Measurements from ENCODE around the gene BCAR3.
"Not testable (repeated sequence)": the region's sequence is repeated elsewhere in the genome, so short reads cannot be mapped to it uniquely, and the experiment has no call there.

BCAR3 gene

GRCh38 chr1:93669369-93669768 is 12.3 kb downstream of the BCAR3 start:
- no peak for DNase-seq (ENCODE audit: low read depth in 2 of 2)

- no peak for DNase-seq (ENCODE audit: low read depth in 2 of 2)
Measured at GRCh38 chr1:93668951-93669350, 12.7 kb downstream of the BCAR3 start.

- no peak for DNase-seq (ENCODE audit: low read depth in 2 of 2)
Measured at GRCh38 chr1:93668121-93668520, 13.5 kb downstream of the BCAR3 start.

- no peak for DNase-seq (ENCODE audit: low read depth in 2 of 2)
Measured at GRCh38 chr1:93667642-93668041, 14.0 kb downstream of the BCAR3 start.

- no peak for DNase-seq (ENCODE audit: low read depth in 2 of 2)
Measured at GRCh38 chr1:93666613-93667384, 14.8 kb downstream of the BCAR3 start.

- no peak for DNase-seq (ENCODE audit: low read depth in 2 of 2)
Measured at GRCh38 chr1:93665015-93665414, 16.6 kb downstream of the BCAR3 start.

GRCh38 chr1:93663208-93663614 is 18.4 kb downstream of the BCAR3 start:
- DNase-seq (ENCODE audit: low read depth in 2 of 2), result no peak

GRCh38 chr1:93662481-93663207 is 19.0 kb downstream of the BCAR3 start:
- no peak for DNase-seq (ENCODE audit: low read depth in 2 of 2)

GRCh38 chr1:93661829-93662474 is 19.7 kb downstream of the BCAR3 start:
- DNase-seq (ENCODE audit: low read depth in 2 of 2), result no peak

- DNase-seq (ENCODE audit: low read depth in 2 of 2), result not testable (repeated sequence)
Measured at GRCh38 chr1:93661341-93661740, 20.3 kb downstream of the BCAR3 start.

GRCh38 chr1:93659822-93660503 is 21.7 kb downstream of the BCAR3 start:
- DNase-seq (ENCODE audit: low read depth in 2 of 2), result no peak

GRCh38 chr1:93658188-93658587 is 23.4 kb downstream of the BCAR3 start:
- no peak for DNase-seq (ENCODE audit: low read depth in 2 of 2)

GRCh38 chr1:93656491-93656890 is 25.1 kb downstream of the BCAR3 start:
- no peak for DNase-seq (ENCODE audit: low read depth in 2 of 2)

- DNase-seq (ENCODE audit: low read depth in 2 of 2), result no peak
Measured at GRCh38 chr1:93653656-93654055, 28.0 kb downstream of the BCAR3 start.

- no peak for DNase-seq (ENCODE audit: low read depth in 2 of 2)
Measured at GRCh38 chr1:93652323-93652949, 29.2 kb downstream of the BCAR3 start.

- no peak for DNase-seq (ENCODE audit: low read depth in 2 of 2)
Measured at GRCh38 chr1:93651695-93652094, 29.9 kb downstream of the BCAR3 start.

GRCh38 chr1:93650159-93650558 is 31.5 kb downstream of the BCAR3 start:
- not testable (repeated sequence) for DNase-seq (ENCODE audit: low read depth in 2 of 2)

GRCh38 chr1:93649231-93649630 is 32.4 kb downstream of the BCAR3 start:
- no peak for DNase-seq (ENCODE audit: low read depth in 2 of 2)

GRCh38 chr1:93648656-93649055 is 33.0 kb downstream of the BCAR3 start:
- DNase-seq (ENCODE audit: low read depth in 2 of 2), result no peak

- DNase-seq (ENCODE audit: low read depth in 2 of 2), result no peak
Measured at GRCh38 chr1:93641527-93641926, 40.1 kb downstream of the BCAR3 start.

GRCh38 chr1:93640656-93641440 is 40.8 kb downstream of the BCAR3 start:
- DNase-seq (ENCODE audit: low read depth in 2 of 2), result no peak

All from stimulated activated CD4-positive, alpha-beta T cell treated with anti-CD3 and anti-CD28 coated beads, Interleukin-15, amount 100 ng/mL, for 48 hours (primary cell).